GM23338 (cell line): ENCODE data around the gene RFWD3.

Experiments
- CREB1 ChIP-seq: fragments of 250-450 bp; sonication (Bioruptor Pico); IDR thresholded peaks from 2 replicates; pipeline ENCODE4 v1.5.0; 2020; ENCODE audit warnings: low read depth, mild to moderate bottlenecking, moderate library complexity
- CTCF ChIP-seq, 2 experiments: fragments of 200-600 bp in 1 of 2; sonication (generic) in 1 of 2; conservative IDR thresholded peaks; 2 replicates each; pipeline versions ENCODE4 v1.5.1 to v1.6.1; 2016 to 2017; ENCODE audit warnings: antibody characterized with exemption in 2 of 2, low read depth in 2 of 2, mild to moderate bottlenecking in 2 of 2, moderate library complexity in 1 of 2
- ETS1 ChIP-seq: IDR thresholded peaks from 2 replicates; pipeline ENCODE4 v1.6.1; 2016; ENCODE audit warnings: antibody characterized with exemption
- EZH2 ChIP-seq: fragments of 200-600 bp; sonication (generic); IDR thresholded peaks from one replicate; pipeline ENCODE4 v1.8.0; 2017; ENCODE audit warnings: antibody characterized with exemption, mild to moderate bottlenecking, low read depth; ENCODE audit not compliant: unreplicated experiment
- EZH2phosphoT487 ChIP-seq: fragments of 200-600 bp; sonication (generic); IDR thresholded peaks from one replicate; pipeline ENCODE4 v1.8.1; 2018; ENCODE audit warnings: antibody characterized with exemption; ENCODE audit not compliant: unreplicated experiment
- JUNB ChIP-seq: IDR thresholded peaks from one replicate; pipeline ENCODE4 v1.6.1; 2016; ENCODE audit warnings: antibody characterized with exemption; ENCODE audit not compliant: unreplicated experiment
- POLR2AphosphoS5 ChIP-seq: IDR thresholded peaks from 2 replicates; pipeline ENCODE4 v1.6.1; 2016; ENCODE audit warnings: antibody characterized with exemption, low read depth
- REST ChIP-seq: IDR thresholded peaks from one replicate; pipeline ENCODE4 v1.6.1; 2018; ENCODE audit warnings: antibody characterized with exemption; ENCODE audit not compliant: unreplicated experiment
- ZNF331 ChIP-seq: fragments of 250-450 bp; sonication (Bioruptor Pico); IDR thresholded peaks from 2 replicates; pipeline ENCODE4 v1.5.0; 2020; ENCODE audit warnings: low read depth, mild to moderate bottlenecking, moderate library complexity

- peak; percentile 98 to 99 for TF ChIP-seq CTCF (conservative IDR thresholded peaks at IDR 0.05; ENCODE audit: low read depth in 2 of 2)
- TF ChIP-seq REST, result no peak
- TF ChIP-seq EZH2, result no peak
- TF ChIP-seq JUNB, result no peak
- TF ChIP-seq ZNF331 (CRISPR knock-in tag), result no peak
- no peak for TF ChIP-seq ETS1
- no peak for TF ChIP-seq POLR2AphosphoS5
- TF ChIP-seq CREB1 (CRISPR knock-in tag), result no peak
- no peak for TF ChIP-seq EZH2phosphoT487
Measured at GRCh38 chr16:74709441-74709877, 42.8 kb upstream of the RFWD3 start.
